Stimulated activated CD4-positive, alpha-beta T cell treated with anti-CD3 and anti-CD28 coated beads, Interleukin-2, amount 100 ng/mL, for 24 hours (primary cell): Measurements from ENCODE around the gene POC1B.
"Not testable (repeated sequence)": the region's sequence is repeated elsewhere in the genome, so short reads cannot be mapped to it uniquely, and the experiment has no call there.

Experiments
- DNase-seq, 2 donors: peaks; one replicate each; pipeline ENCODE4 v3.0.0-alpha.2; 2020

The POC1B gene

DNA sequence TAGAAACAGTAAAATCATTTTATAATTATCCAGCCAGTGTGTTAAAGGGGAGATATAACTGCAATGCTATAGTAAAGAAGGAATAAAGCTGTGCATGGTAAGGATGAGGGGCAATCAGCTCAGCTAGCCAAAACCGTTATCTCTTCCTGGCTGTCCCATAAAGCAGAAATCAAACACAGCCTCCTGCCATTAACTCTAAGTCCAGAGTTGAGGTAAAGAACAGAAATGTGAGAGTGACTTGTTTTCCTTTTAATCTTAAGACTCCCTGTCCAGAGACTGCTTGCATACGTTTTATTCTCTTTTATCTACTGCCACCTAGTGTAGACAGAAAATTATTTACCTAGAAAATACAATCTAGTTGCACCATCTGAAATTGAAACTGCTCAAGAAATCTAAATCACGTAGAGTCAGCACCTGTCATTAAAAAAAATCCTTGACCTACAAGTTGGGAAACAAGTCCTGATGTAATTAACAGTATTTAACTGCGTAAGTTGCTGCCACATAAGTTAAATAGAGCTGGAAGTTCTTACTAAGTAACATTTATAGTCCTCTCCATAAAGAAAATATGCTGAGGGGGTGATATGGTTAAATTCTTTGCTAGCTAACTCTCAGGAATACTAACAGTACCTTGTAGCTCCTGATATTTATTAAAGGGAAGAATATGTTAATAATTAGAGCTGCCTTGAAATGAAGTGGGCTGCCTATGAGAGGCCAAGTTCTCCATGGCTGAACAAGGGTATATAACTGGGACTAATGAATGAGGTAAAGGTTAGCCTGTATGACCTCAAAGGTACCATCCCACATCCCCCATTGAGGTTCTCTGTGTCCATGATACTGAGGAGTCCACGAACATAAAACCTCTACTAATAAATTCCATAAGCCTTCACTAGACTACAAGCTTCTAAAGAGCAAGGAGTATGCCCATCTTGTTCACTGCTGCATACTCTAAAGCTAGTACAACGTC, 63.9 kb downstream of the POC1B start:
- no peak for DNase-seq

GRCh38 chr12:89461190-89461589, 64.7 kb downstream of the POC1B start:
- DNase-seq = no peak

- not testable (repeated sequence) for DNase-seq
These were observed 66.6 kb downstream of the POC1B start for GRCh38 chr12:89459279-89459678.

DNA sequence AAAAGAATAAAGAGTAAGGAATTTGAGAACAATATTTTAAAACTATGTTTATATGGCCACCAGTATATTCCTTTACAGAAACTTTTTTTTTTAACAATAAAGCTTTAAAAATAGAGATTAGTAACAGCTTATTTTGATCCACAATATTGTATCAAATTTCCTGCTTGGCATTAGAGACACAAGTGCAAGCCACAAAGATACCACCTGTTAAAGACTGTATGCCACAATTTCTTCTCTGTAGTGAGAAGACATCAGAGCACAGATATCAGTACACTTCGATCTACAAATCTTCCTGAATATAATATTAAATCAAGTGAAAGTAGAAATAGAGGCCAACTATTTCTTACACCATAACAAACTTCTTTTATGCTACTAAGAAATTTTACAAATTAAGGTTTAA, 69.3 kb downstream of the POC1B start:
- DNase-seq = no peak

DNA sequence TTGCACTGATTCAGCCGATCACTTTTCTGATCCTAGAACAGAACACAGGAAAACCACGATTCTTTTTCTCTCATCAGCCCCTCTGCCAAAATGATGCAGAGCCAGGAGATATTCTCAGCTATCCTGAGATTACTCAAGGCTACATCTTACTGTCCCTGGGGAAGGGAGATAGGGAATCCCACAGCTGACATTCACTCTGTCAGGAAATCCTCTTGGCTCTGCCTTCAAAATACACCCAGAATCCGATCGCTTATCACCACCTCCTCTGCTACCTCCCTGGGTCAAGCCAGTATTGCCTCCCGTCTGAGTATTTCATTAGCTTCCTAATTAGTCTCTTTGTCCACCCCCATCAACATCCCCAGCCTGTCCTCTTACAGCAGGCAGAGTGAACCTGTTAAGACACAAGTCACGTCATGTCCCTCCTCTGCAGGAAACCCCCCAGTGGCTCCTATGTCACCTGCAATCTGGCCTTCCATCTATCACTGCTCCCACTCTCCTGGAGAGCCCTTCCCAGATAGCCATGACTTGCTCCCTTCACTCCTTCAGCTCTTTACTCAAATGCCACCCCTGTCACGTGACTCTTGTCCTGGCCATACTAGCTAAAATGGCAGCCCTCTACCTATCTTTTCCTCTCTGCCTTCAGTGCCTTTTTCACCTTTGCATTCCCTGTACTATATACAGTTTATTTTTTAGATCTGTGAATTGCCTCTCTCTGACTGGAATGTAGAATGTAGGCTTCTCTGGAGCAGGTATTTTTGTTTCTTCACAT, 71.6 kb downstream of the POC1B start:
- no peak for DNase-seq

DNA sequence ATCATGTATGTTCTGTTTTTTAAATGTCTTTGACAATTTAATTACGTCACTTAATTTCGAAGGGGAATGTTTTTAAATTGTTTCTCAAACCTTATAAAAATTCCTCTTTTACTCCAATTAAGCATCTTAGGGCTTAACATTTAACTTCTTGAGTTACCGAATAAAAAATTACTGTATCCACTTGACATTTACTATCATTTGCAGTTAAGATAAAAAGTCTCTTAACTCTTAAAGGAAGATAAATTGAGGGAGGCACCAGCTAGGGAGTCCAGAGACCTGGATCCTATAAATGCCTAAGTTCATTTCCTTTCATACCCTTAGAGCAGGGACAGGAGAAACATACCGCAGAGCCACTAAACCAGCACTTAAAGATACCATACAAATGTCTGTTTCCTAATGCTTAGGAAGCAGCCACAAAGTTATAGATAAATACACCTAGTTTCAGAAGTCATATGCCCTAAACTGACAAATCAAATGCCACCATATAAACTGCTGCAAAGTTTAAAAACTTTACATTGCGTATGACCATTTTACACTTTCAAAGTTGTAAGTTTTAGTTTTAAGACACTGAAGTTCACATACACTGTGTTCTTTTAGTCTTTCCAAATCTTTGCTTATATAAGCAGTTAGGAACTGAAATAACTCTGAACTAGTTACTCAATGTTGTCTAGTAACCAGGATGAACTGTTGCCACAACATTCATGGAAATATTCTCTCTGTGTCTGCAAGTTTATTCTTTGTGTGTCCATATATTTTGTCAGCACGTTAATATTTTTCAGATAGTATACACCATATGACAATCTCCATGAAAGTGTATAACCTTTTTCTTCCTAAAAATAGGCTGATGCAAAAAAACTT, 72.5 kb downstream of the POC1B start:
- DNase-seq = no peak

- no peak for DNase-seq
These were observed 74.0 kb downstream of the POC1B start for GRCh38 chr12:89451841-89452251.

DNA sequence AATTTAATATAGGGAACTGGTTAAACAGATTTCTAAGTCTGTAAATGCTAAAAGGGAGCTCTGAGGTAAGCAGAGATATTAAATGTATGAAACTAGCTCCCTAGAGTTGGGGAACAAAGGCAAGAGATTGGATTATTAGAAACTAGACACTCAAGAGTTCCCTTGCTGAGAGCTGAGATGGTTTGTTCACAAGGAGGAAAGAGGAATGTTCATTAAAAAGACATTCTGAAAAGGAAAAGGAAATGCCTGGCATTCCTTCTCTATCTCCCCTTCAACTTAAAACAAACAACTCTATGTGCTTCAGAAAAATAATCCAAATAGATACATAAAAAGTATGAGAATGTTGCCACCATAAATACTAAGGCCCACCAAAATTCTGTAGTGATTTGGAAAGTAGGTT, 74.9 kb downstream of the POC1B start:
- no peak for DNase-seq

GRCh38 chr12:89448951-89449371, 76.9 kb downstream of the POC1B start:
- no peak for DNase-seq

GRCh38 chr12:89448526-89448925, 77.3 kb downstream of the POC1B start:
- no peak for DNase-seq

- no peak for DNase-seq
These were observed 85.9 kb downstream of the POC1B start for GRCh38 chr12:89439941-89440340.

- no peak for DNase-seq
These were observed 88.6 kb downstream of the POC1B start for GRCh38 chr12:89437231-89437630.

- DNase-seq = no peak
These were observed 89.8 kb downstream of the POC1B start for GRCh38 chr12:89436062-89436461.

- no peak for DNase-seq
These were observed 92.2 kb downstream of the POC1B start for GRCh38 chr12:89433634-89434033.

- no peak for DNase-seq
These were observed 93.5 kb downstream of the POC1B start for GRCh38 chr12:89432396-89432795.

GRCh38 chr12:89429528-89429927, 96.3 kb downstream of the POC1B start:
- no peak for DNase-seq

- DNase-seq = no peak
These were observed 98.2 kb downstream of the POC1B start for GRCh38 chr12:89427508-89428156.

GRCh38 chr12:89424846-89425245, 101.0 kb downstream of the POC1B start:
- DNase-seq = no peak

GRCh38 chr12:89424389-89424788, 101.5 kb downstream of the POC1B start:
- no peak for DNase-seq

GRCh38 chr12:89421092-89421835, 104.6 kb downstream of the POC1B start:
- no peak for DNase-seq

DNA sequence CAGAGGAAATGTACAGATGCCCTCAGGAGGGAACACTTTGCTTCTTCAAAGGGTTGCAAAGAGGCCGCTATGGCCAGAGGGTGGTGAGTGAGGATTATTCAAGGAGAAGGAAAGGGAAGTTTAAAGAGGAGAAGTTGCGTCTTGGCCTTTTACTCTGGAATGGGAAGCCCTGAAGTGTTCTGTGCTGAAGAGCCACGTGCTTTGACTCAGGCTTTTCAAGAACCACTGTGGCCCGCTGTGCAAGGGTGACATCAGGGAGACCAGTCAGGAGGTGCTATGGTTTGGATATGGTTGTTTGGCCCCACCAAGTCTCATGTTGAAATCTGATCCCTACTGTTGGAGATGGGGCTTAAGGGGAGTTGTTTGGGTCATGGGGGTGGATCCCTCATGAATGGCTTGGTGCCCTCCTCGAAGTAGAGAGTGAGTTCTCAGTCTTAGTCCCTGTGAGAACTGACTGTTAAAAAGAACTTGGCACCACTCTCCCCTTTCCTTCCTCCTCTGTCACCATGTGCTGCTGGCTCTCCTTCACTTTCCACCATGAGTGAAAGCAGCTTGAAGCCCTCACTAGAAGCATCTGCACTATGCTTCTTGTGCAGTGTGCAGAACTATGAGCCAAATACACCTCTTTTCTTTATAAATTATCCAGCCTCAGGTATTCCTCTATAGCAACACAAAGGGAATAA, 107.5 kb downstream of the POC1B start:
- DNase-seq = no peak
